Neural progenitor cell (in vitro differentiated cells): ENCODE results near the gene BDH2.

Source experiments
- CTCF ChIP-seq: fragments of 200-600 bp; sonication (generic); IDR thresholded peaks from 2 replicates; pipeline ENCODE4 v1.5.1; 2017; ENCODE audit warnings: antibody characterized with exemption, mild to moderate bottlenecking
- EZH2 ChIP-seq: fragments of 200-600 bp; sonication (generic); IDR thresholded peaks from 2 replicates; pipeline ENCODE4 v1.6.1; 2017; ENCODE audit warnings: antibody characterized with exemption, mild to moderate bottlenecking, moderate library complexity
- EZH2phosphoT487 ChIP-seq: fragments of 200-600 bp; sonication (generic); IDR thresholded peaks from 2 replicates; pipeline ENCODE4 v1.6.1; 2017; ENCODE audit warnings: antibody characterized with exemption

GRCh38 chr4:103098756-103099440, 736 bp downstream of the BDH2 start:
- TF ChIP-seq CTCF (no peak), EZH2phosphoT487 (no peak), EZH2 (no peak)
